Neural progenitor cell (in vitro differentiated cells): Measurements from ENCODE around the gene SLC25A43. TPM values are rescaled to one million over a fixed set of nuclear protein-coding genes. Genes with fewer than 3 reads are reported as not detected.

ENCODE experiments used
- DNase-seq: peaks from one replicate; pipeline ENCODE4 v3.0.0-alpha.2; 2016; ENCODE audit warnings: low spot score
- H2AFZ ChIP-seq: fragments of 200-600 bp; sonication (generic); replicated peaks from 2 replicates; pipeline ENCODE4 v1.6.1; 2016; ENCODE audit warnings: antibody characterized with exemption
- H3F3A ChIP-seq: fragments of 200-600 bp; sonication (generic); 2 replicates; pipeline ENCODE4 v1.6.1; 2016; ENCODE audit warnings: antibody characterized with exemption, low read depth
- H3K27ac ChIP-seq: fragments of 200-600 bp; sonication (generic); 2 replicates; pipeline ENCODE4 v1.5.1; 2016; ENCODE audit warnings: mild to moderate bottlenecking
- H3K27me3 ChIP-seq: fragments of 200-600 bp; sonication (generic); 2 replicates; pipeline ENCODE4 v1.6.1; 2016; ENCODE audit warnings: mild to moderate bottlenecking, moderate library complexity
- H3K36me3 ChIP-seq: fragments of 200-600 bp; sonication (generic); 2 replicates; pipeline ENCODE4 v1.5.1; 2016
- H3K4me1 ChIP-seq: fragments of 200-600 bp; sonication (generic); 2 replicates; pipeline ENCODE4 v1.6.1; 2016; ENCODE audit warnings: mixed run types
- H3K4me2 ChIP-seq: fragments of 200-600 bp; sonication (generic); 2 replicates; pipeline ENCODE4 v1.6.1; 2016
- H3K4me3 ChIP-seq: fragments of 200-600 bp; sonication (generic); 2 replicates; pipeline ENCODE4 v1.5.1; 2016
- H3K79me2 ChIP-seq: fragments of 200-600 bp; sonication (generic); 2 replicates; pipeline ENCODE4 v1.6.1; 2016; ENCODE audit warnings: low read depth
- H3K9ac ChIP-seq: fragments of 200-600 bp; sonication (generic); 2 replicates; pipeline ENCODE4 v1.6.1; 2016
- H3K9me3 ChIP-seq: fragments of 200-600 bp; sonication (generic); 2 replicates; pipeline ENCODE4 v1.5.1; 2016; ENCODE audit warnings: low read depth
- H4K20me1 ChIP-seq: fragments of 200-600 bp; sonication (generic); 2 replicates; pipeline ENCODE4 v1.6.1; 2016; ENCODE audit warnings: low read depth
- H3K27ac Mint-ChIP-seq: 3 replicates; pipeline ENCODE4 v1.8.0; 2021; ENCODE audit warnings: mixed read lengths
- H3K27me3 Mint-ChIP-seq: 2 replicates; pipeline ENCODE4 v1.8.0; 2022; ENCODE audit warnings: low read depth, mild to moderate bottlenecking, inconsistent platforms, moderate library complexity, mixed read lengths; ENCODE audit not compliant: insufficient read depth
- H3K36me3 Mint-ChIP-seq: 3 replicates; pipeline ENCODE4 v1.8.0; 2021; ENCODE audit warnings: mixed read lengths
- H3K4me1 Mint-ChIP-seq: 3 replicates; pipeline ENCODE4 v1.8.0; 2021; ENCODE audit warnings: mixed read lengths
- H3K4me3 Mint-ChIP-seq: 3 replicates; pipeline ENCODE4 v1.8.0; 2021; ENCODE audit warnings: mild to moderate bottlenecking, moderate library complexity, mixed read lengths
- H3K9me3 Mint-ChIP-seq: 3 replicates; pipeline ENCODE4 v1.8.0; 2020; ENCODE audit warnings: mixed read lengths
- CTCF ChIP-seq: fragments of 200-600 bp; sonication (generic); IDR thresholded peaks from 2 replicates; pipeline ENCODE4 v1.5.1; 2017; ENCODE audit warnings: antibody characterized with exemption, mild to moderate bottlenecking
- EZH2 ChIP-seq: fragments of 200-600 bp; sonication (generic); IDR thresholded peaks from 2 replicates; pipeline ENCODE4 v1.6.1; 2017; ENCODE audit warnings: antibody characterized with exemption, mild to moderate bottlenecking, moderate library complexity
- EZH2phosphoT487 ChIP-seq: fragments of 200-600 bp; sonication (generic); IDR thresholded peaks from 2 replicates; pipeline ENCODE4 v1.6.1; 2017; ENCODE audit warnings: antibody characterized with exemption
- total RNA-seq: library from RNA; depleted of rRNA; stranded (reverse); fragments of >200 nt; gene quantifications from 2 replicates; pipeline ENCODE4 v1.2.3, GENCODE V29; 2015; ENCODE audit warnings: low replicate concordance

Gene SLC25A43
- total RNA-seq, 1 donor from 2014 or later, result 5.4 TPM

- Mint-ChIP-seq H3K9me3 (no peaks in the 10 kb centered on the region), H3K36me3 (no peaks in the 10 kb centered on the region)
- no peak for DNase-seq
These were observed 20.8 kb downstream of the SLC25A43 start for GRCh38 chrX:119419898-119420297.

GRCh38 chrX:119421016-119421705 is 22.0 kb downstream of the SLC25A43 start:
- TF ChIP-seq EZH2phosphoT487 (no peak), EZH2 (no peak), CTCF (no peak)
- Histone ChIP-seq H3K9me3 (no peaks in the 10 kb centered on the region), H3K27ac (no peak overlapping the region), H3K36me3 (no peaks in the 10 kb centered on the region), H3K79me2 (no peaks in the 10 kb centered on the region), H2AFZ (no peak overlapping the region), H3K27me3 (no peaks in the 10 kb centered on the region), H4K20me1 (no peaks in the 10 kb centered on the region), H3F3A (no peaks in the 10 kb centered on the region), H3K4me3 (no peak overlapping the region), H3K4me2 (no peak overlapping the region), H3K4me1 (no peaks in the 10 kb centered on the region), H3K9ac (no peak overlapping the region)
- Mint-ChIP-seq H3K4me1 (no peaks in the 10 kb centered on the region), H3K4me3 (no peak overlapping the region), H3K27me3 (peaks cover 3% of the 10 kb centered on the region), H3K9me3 (no peaks in the 10 kb centered on the region), H3K27ac (no peak overlapping the region), H3K36me3 (no peaks in the 10 kb centered on the region)
- DNase-seq, result no peak

More at GRCh38 chrX:119419898-119420297, 20.8 kb downstream of the SLC25A43 start:
- H3K4me3 Mint-ChIP-seq, result no peak overlapping the region
- H3K27ac Mint-ChIP-seq, result no peak overlapping the region
- no peaks in the 10 kb centered on the region for H3K4me1 Mint-ChIP-seq
- TF ChIP-seq CTCF (no peak), EZH2phosphoT487 (no peak), EZH2 (no peak)
- no peaks in the 10 kb centered on the region for H3K4me1 ChIP-seq
- H3K79me2 ChIP-seq, result no peaks in the 10 kb centered on the region
- no peak overlapping the region for H3K27ac ChIP-seq
- H3K9ac ChIP-seq, result no peak overlapping the region
- peaks cover 3% of the 10 kb centered on the region for H3K27me3 Mint-ChIP-seq
- H4K20me1 ChIP-seq, result no peaks in the 10 kb centered on the region
- no peaks in the 10 kb centered on the region for H3K36me3 ChIP-seq
- H3K4me2 ChIP-seq, result no peak overlapping the region
- no peaks in the 10 kb centered on the region for H3K27me3 ChIP-seq
- H3K9me3 ChIP-seq, result no peaks in the 10 kb centered on the region
- H3K4me3 ChIP-seq, result no peak overlapping the region
- no peaks in the 10 kb centered on the region for H3F3A ChIP-seq
- no peak overlapping the region for H2AFZ ChIP-seq

- TF ChIP-seq CTCF (no peak), EZH2 (no peak), EZH2phosphoT487 (no peak)
- Mint-ChIP-seq H3K4me1 (no peaks in the 10 kb centered on the region), H3K9me3 (peaks cover 4% of the 10 kb centered on the region), H3K4me3 (no peak overlapping the region), H3K36me3 (no peaks in the 10 kb centered on the region), H3K27me3 (no peaks in the 10 kb centered on the region), H3K27ac (no peak overlapping the region)
- no peaks in the 10 kb centered on the region for H3K79me2 ChIP-seq
- H3K36me3 ChIP-seq, result no peaks in the 10 kb centered on the region
- DNase-seq, result no peak
- H3K27ac ChIP-seq, result no peak overlapping the region
- peaks cover 2% of the 10 kb centered on the region for H3F3A ChIP-seq
- H3K9me3 ChIP-seq, result no peaks in the 10 kb centered on the region
- H3K27me3 ChIP-seq, result no peaks in the 10 kb centered on the region
- H3K4me1 ChIP-seq, result peaks cover 10% of the 10 kb centered on the region
- no peak overlapping the region for H3K4me2 ChIP-seq
- no peaks in the 10 kb centered on the region for H4K20me1 ChIP-seq
- H2AFZ ChIP-seq, result no peak overlapping the region
- no peak overlapping the region for H3K4me3 ChIP-seq
- no peak overlapping the region for H3K9ac ChIP-seq
These were observed 24.5 kb downstream of the SLC25A43 start for GRCh38 chrX:119423631-119424030.
